Astrocyte (in vitro differentiated cells and primary cell): Measurements from ENCODE around the gene MRAP.

Experiments
- EZH2 ChIP-seq: IDR thresholded peaks from 2 replicates; pipeline ENCODE4 v1.6.1; 2012; ENCODE audit warnings: mild to moderate bottlenecking, low read length, inconsistent platforms; ENCODE audit not compliant: insufficient read depth
- TF ChIP-seq, protein P1 (sequence below): IDR thresholded peaks from 2 replicates; pipeline ENCODE4 v1.5.1; 2011; ENCODE audit warnings: low read depth, mild to moderate bottlenecking, inconsistent platforms, low read length, moderate library complexity; ENCODE audit not compliant: insufficient read depth

DNA sequence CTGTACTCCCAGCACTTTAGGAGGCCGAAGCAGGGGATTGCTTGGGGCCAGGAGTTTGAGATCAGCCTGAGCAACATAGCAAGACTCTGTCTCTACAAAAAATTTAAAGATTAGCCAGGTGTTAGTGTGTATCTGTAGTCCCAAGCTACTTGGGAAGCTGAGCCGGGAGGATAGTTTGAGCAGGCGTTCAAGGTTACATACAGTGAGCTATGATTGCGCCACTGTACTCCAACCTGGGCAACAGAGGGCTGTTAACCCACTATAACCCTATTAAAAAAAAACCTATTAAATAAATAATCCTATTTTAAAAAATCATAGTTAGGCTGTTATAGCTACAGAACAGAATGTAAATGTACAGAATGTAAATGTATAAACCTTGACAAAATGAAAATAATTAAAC lies 22.0 kb upstream of the MRAP start:
- TF ChIP-seq, protein P1, sequence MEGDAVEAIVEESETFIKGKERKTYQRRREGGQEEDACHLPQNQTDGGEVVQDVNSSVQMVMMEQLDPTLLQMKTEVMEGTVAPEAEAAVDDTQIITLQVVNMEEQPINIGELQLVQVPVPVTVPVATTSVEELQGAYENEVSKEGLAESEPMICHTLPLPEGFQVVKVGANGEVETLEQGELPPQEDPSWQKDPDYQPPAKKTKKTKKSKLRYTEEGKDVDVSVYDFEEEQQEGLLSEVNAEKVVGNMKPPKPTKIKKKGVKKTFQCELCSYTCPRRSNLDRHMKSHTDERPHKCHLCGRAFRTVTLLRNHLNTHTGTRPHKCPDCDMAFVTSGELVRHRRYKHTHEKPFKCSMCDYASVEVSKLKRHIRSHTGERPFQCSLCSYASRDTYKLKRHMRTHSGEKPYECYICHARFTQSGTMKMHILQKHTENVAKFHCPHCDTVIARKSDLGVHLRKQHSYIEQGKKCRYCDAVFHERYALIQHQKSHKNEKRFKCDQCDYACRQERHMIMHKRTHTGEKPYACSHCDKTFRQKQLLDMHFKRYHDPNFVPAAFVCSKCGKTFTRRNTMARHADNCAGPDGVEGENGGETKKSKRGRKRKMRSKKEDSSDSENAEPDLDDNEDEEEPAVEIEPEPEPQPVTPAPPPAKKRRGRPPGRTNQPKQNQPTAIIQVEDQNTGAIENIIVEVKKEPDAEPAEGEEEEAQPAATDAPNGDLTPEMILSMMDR = no peak
- no peak for TF ChIP-seq EZH2
